ENCODE data around the gene MMP10.

Gene MMP10

DNA sequence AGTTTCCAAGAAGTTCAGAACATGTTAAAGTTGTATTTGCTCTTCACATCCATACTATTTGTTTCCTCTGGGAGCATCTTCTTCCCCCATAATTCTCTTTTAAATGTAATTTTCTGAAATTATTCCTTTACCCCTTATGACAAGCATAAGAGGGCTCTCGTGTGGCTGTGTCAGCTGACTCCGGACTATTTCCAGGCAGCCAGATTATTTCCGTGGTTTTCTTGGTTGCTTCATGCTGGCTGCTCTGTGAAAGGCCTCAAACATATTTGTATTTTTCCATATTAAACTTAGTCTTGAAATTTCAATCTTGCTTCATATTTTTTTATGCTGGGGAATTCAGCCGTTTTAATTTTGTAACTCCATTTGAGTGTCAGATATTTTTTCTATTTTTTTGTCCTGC, 20.3 kb upstream of the MMP10 start:
- Histone ChIP-seq H3K36me3 (ENCODE audit: insufficient read depth, low read length) (no peaks in the 10 kb centered on the region), H3K9me3 (ENCODE audit: insufficient read depth, low read depth, low read length) (no peaks in the 10 kb centered on the region), H3K4me1 (ENCODE audit: insufficient read depth, low read length) (no peaks in the 10 kb centered on the region), H3K27me3 (ENCODE audit: insufficient read depth, low read length) (no peaks in the 10 kb centered on the region), H3K9ac (ENCODE audit: low read depth, low read length) (no peak overlapping the region), H3K4me3 (ENCODE audit: low read length) (no peak overlapping the region), H3K27ac (ENCODE audit: low read depth, low read length) (no peak overlapping the region)
- WGBS: 92% methylated on average over 4 of the region's 4 CpGs

DNA sequence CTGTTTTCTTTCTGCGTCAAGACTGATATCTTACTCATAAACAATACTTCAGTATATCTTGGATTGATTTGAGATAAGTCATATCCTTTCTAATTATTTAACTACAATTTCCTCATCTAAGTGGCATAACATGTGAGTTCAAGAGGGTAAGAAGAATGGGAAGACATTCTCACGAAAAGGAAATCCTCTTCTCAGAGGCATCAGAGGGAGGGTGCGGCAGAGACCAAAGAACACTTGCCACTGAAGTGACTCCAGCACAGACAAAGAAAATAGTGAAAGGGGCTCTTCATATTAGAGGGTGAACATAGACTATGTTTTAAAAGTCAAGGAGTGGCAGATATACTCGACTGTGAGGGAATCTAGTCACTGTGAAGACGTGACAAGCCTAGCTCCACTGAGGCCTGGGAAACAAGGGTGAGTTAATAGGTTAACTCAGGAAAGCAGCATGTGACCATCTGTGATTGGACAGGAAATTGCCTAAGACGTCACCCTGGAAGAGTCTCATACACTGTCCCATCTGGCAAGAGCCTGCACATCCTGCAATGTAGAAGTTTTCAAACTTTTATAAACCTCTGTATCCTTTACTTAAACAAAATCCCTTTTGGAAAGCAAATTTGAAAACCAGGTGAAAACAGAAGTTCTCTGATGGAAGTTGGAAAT, 19.4 kb upstream of the MMP10 start:
- no peaks in the 10 kb centered on the region for H3K27me3 ChIP-seq (ENCODE audit: insufficient read depth, low read length)
- no peak overlapping the region for H3K9ac ChIP-seq (ENCODE audit: low read depth, low read length)
- WGBS: 91% methylated on average over 6 of the region's 6 CpGs
- no peaks in the 10 kb centered on the region for H3K4me1 ChIP-seq (ENCODE audit: insufficient read depth, low read length)
- no peak overlapping the region for H3K4me3 ChIP-seq (ENCODE audit: low read length)
- no peak overlapping the region for H3K27ac ChIP-seq (ENCODE audit: low read depth, low read length)
- H3K9me3 ChIP-seq (ENCODE audit: insufficient read depth, low read depth, low read length): no peaks in the 10 kb centered on the region
- H3K36me3 ChIP-seq (ENCODE audit: insufficient read depth, low read length): no peaks in the 10 kb centered on the region

DNA sequence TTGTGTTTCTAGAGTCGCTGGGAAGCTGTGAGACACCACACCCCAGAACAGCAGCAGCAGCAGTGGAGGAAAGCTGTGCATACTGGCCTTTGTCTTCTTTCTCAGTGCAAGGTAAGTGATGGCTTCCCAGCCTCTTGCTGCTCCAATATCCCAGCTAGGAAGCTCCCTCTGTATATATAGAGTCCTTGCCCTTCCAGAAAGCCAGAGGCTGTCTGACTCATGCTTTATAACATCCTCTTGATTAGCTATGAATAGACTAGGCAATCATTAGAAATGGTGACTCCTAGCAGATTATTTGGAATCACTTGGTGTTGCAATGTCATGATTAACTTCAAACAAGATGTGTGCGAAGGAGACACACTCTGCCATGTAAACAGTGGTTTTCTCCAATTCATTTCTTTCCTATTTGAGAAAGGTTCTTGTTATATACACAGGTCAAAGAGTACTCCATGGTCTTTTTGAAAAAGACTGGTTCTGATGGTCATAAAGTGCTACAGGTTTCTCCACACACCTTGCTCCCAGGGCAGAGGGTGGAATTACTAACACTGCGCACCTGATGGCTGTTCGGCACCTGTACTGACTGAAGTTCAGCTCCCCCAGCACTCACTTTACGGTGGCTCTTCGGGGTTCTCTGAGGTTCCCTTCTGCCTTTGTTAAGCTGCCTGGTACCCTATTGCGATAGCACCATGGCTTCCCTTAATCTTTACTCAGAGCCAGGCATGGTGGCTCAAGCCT, 17.8 kb upstream of the MMP10 start, which contains the start of gene MMP1:
Gene MMP1 (minus strand): TSS at position 149 of the 735 bp plus-strand sequence. CDS start 68 bp downstream, at position 81.
- Histone ChIP-seq H3K4me3 (ENCODE audit: low read length) (no peak within 1 kb of the TSS), H3K9ac (ENCODE audit: low read depth, low read length) (no peak within 1 kb of the TSS), H3K27me3 (ENCODE audit: insufficient read depth, low read length) (no peaks in the 10 kb centered on the region), H3K36me3 (ENCODE audit: insufficient read depth, low read length) (no peaks in the 10 kb centered on the region), H3K9me3 (ENCODE audit: insufficient read depth, low read depth, low read length) (no peaks in the 10 kb centered on the region), H3K27ac (ENCODE audit: low read depth, low read length) (no peak within 1 kb of the TSS), H3K4me1 (ENCODE audit: insufficient read depth, low read length) (no peaks in the 10 kb centered on the region)
- WGBS: 97% methylated on average over 7 of the region's 7 CpGs

DNA sequence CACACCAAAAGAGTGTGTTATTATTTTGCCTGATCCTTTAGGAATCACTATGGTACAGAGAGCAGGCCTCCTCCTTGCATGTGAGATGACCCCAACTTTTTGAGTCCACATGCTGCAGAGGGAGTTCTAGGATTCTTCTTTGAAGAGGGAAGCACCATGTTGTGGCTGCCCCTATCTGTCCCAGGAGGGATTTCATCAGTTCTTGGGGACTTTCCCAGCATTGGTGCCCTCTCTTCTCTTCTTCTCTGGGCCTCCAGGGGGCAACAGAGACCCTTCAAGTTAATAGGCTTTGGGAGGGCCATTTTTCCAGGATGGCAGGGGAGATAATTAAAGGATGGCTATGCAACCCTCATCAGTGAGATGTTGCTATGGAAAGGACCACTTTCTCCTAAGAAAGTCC, 14.0 kb upstream of the MMP10 start:
- H3K9me3 ChIP-seq (ENCODE audit: insufficient read depth, low read depth, low read length): no peaks in the 10 kb centered on the region
- no peak overlapping the region for H3K9ac ChIP-seq (ENCODE audit: low read depth, low read length)
- H3K36me3 ChIP-seq (ENCODE audit: insufficient read depth, low read length): no peaks in the 10 kb centered on the region
- H3K27me3 ChIP-seq (ENCODE audit: insufficient read depth, low read length): no peaks in the 10 kb centered on the region
- H3K27ac ChIP-seq (ENCODE audit: low read depth, low read length): no peak overlapping the region
- no peaks in the 10 kb centered on the region for H3K4me1 ChIP-seq (ENCODE audit: insufficient read depth, low read length)
- H3K4me3 ChIP-seq (ENCODE audit: low read length): no peak overlapping the region

DNA sequence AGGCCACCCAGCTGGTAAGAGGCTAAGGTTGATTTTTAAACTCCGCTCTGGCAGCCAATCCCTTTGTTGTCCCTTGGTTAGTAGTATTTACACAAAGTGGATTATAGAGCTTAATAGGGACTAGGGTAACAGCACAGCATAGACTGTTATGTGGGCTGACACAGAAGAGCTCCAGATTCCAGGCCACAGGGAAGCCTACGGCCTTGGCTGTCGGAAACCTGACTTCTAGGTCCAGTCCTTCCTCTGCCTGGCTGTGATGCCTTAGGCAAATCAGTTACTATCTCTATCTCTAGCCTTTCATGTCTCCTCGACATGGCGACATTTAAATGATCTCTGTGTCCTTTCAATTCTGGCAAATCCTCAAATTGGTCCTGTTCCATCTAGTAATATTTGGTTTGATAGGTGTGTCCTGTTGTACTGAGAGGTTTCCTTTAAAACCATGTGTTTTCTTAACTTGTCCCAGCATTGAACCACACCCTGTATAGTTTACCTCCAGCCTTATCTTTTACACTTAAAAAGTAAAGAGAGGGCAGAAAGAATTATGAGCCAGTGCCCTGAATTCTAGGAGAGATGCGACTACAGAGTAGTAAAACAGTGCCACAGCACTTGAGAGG, 13.4 kb upstream of the MMP10 start:
- WGBS: 93% methylated on average over 6 of the region's 6 CpGs
- H3K9me3 ChIP-seq (ENCODE audit: insufficient read depth, low read depth, low read length): no peaks in the 10 kb centered on the region
- H3K36me3 ChIP-seq (ENCODE audit: insufficient read depth, low read length): no peaks in the 10 kb centered on the region
- H3K27me3 ChIP-seq (ENCODE audit: insufficient read depth, low read length): no peaks in the 10 kb centered on the region
- no peak overlapping the region for H3K27ac ChIP-seq (ENCODE audit: low read depth, low read length)
- H3K4me1 ChIP-seq (ENCODE audit: insufficient read depth, low read length): no peaks in the 10 kb centered on the region
- H3K9ac ChIP-seq (ENCODE audit: low read depth, low read length): no peak overlapping the region
- H3K4me3 ChIP-seq (ENCODE audit: low read length): no peak overlapping the region

DNA sequence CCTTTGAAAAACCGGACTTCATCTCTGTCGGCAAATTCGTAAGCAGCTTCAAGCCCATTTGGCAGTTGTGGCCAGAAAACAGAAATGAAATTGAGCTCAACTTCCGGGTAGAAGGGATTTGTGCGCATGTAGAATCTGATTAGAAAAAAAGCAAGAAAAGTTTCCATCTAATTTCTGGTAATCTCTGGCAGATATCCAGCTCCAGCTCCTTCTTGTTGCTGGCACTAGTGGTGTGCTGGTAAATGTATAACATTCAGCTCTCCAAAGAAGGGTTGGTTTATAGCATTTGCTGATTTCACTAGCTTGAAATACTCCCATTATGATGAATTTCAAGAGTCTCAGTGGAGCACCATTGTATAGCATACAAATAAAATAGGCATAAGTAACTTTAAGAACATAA, 12.2 kb upstream of the MMP10 start:
- H3K4me1 ChIP-seq (ENCODE audit: insufficient read depth, low read length): no peaks in the 10 kb centered on the region
- no peak overlapping the region for H3K9ac ChIP-seq (ENCODE audit: low read depth, low read length)
- no peaks in the 10 kb centered on the region for H3K9me3 ChIP-seq (ENCODE audit: insufficient read depth, low read depth, low read length)
- WGBS: 94% methylated on average over 5 of the region's 5 CpGs
- H3K27me3 ChIP-seq (ENCODE audit: insufficient read depth, low read length): no peaks in the 10 kb centered on the region
- no peaks in the 10 kb centered on the region for H3K36me3 ChIP-seq (ENCODE audit: insufficient read depth, low read length)
- no peak overlapping the region for H3K27ac ChIP-seq (ENCODE audit: low read depth, low read length)
- no peak overlapping the region for H3K4me3 ChIP-seq (ENCODE audit: low read length)

DNA sequence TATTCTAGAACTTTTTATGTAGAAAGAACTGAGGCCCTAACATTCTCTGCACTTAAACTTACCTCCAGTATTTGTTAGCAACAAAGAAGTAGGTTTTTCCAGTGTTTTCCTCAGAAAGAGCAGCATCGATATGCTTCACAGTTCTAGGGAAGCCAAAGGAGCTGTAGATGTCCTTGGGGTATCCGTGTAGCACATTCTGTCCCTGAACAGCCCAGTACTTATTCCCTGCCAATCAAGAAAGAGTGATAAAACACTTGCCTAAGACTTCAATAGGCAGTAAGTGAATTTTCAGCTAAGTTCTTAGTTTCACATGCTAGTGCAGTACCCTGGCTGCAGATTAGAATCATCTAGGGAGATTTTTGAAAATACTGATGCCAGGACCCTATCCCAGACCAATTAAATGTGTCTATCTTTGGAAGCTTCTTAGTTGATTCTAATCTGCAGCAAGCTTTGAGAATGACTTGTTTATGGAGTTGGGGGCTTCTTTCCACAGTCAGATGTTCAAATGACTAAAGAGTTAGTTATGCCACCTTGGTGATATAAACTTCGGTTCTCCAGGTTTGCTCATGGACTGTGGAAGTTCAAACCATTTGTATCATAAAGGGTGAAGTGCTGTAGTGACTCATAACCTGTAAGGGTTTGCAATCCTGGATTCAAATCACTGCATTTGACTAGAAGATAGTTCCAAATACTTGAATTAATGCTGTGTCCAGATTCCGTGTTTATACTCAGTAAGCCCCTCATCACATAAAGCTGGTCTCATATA, 11.0 kb upstream of the MMP10 start:
- WGBS: 90% methylated on average over 4 of the region's 4 CpGs
- no peaks in the 10 kb centered on the region for H3K27me3 ChIP-seq (ENCODE audit: insufficient read depth, low read length)
- H3K4me3 ChIP-seq (ENCODE audit: low read length): no peak overlapping the region
- H3K9me3 ChIP-seq (ENCODE audit: insufficient read depth, low read depth, low read length): no peaks in the 10 kb centered on the region
- H3K27ac ChIP-seq (ENCODE audit: low read depth, low read length): no peak overlapping the region
- H3K4me1 ChIP-seq (ENCODE audit: insufficient read depth, low read length): no peaks in the 10 kb centered on the region
- no peak overlapping the region; the same call in 1 of the 2 replicates for H3K9ac ChIP-seq (ENCODE audit: low read depth, low read length)
- no peaks in the 10 kb centered on the region for H3K36me3 ChIP-seq (ENCODE audit: insufficient read depth, low read length)

DNA sequence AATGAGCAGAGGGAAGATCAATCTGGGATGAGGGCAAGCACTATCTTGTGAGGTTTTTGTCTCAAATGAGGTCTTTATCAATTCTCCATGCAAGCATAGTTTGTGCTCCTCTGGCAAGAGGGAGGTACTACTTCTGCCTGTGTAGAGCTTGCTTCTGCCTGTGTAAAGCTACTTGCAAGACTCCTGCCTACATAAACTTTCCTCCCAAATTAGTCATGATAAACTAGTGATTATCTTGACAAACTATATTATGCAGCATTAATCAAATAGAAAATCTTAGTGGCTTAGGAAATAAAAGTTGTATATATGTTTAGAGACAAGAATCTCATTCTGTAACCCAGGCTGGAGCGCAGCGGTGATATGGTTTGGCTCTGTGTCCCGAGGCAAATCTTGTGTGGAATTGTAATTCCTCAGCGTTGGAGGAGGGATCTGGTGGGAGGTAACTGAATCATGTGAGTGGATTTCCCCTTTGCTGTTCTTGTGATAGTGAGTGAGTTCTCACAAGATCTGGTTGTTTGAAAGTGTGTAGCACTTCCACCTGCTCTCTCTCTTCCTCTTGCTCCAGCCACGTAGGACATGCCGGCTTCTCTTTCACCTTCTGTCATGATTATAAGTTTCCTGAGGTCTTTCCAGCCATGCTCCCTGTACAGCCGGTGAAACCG, 8.0 kb upstream of the MMP10 start:
- H3K4me3 ChIP-seq (ENCODE audit: low read length): no peak overlapping the region
- H3K27me3 ChIP-seq (ENCODE audit: insufficient read depth, low read length): no peaks in the 10 kb centered on the region
- H3K9me3 ChIP-seq (ENCODE audit: insufficient read depth, low read depth, low read length): no peaks in the 10 kb centered on the region
- no peaks in the 10 kb centered on the region for H3K36me3 ChIP-seq (ENCODE audit: insufficient read depth, low read length)
- H3K9ac ChIP-seq (ENCODE audit: low read depth, low read length): no peak overlapping the region
- no peaks in the 10 kb centered on the region for H3K4me1 ChIP-seq (ENCODE audit: insufficient read depth, low read length)
- WGBS: 96% methylated on average over 8 of the region's 8 CpGs
- H3K27ac ChIP-seq (ENCODE audit: low read depth, low read length): no peak overlapping the region

DNA sequence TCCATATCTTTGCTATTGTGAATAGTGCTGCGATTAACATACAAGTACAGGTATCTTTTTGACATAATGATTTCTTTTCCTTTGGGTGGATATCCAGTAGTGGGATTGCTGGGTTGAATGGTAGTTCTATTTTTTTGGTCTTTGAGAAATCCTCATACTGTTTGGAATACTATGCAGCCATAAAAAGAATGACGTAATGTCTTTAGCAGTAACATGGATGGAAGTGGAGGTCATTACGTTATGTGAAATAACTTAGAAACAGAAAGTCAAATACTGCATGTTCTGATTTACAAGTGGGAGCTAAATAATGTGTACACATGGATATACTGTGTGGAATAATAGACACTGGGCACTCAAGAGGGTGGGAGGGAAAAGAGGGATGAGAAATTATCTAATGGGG, 4.0 kb upstream of the MMP10 start:
- Histone ChIP-seq H3K27ac (ENCODE audit: low read depth, low read length) (no peak overlapping the region), H3K9me3 (ENCODE audit: insufficient read depth, low read depth, low read length) (no peaks in the 10 kb centered on the region), H3K4me3 (ENCODE audit: low read length) (no peak overlapping the region), H3K36me3 (ENCODE audit: insufficient read depth, low read length) (no peaks in the 10 kb centered on the region), H3K27me3 (ENCODE audit: insufficient read depth, low read length) (no peaks in the 10 kb centered on the region), H3K9ac (ENCODE audit: low read depth, low read length) (no peak overlapping the region), H3K4me1 (ENCODE audit: insufficient read depth, low read length) (peaks cover 18% of the 10 kb centered on the region)
- 96% methylated on average over 3 of the region's 3 CpGs for WGBS

DNA sequence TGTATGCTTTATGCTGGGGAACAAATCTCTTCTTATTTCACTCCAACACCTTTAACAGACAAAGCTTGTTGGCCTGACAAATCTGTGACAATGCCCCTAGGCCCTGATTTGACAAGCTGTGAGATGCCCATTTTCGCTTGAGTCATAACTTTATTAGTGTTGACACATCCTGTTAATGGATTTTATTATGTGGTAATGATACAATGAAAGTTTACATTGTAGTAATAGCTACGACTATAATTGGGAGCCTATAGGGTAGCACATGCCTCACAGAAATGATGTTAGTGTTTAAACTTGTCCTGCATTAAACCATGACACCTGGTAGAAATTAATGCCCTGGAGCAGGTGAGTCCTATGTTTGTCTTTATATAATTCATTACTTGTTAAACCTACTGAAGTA, 3.3 kb upstream of the MMP10 start:
- H3K4me1 ChIP-seq (ENCODE audit: insufficient read depth, low read length): peaks cover 19% of the 10 kb centered on the region
- H3K36me3 ChIP-seq (ENCODE audit: insufficient read depth, low read length): no peaks in the 10 kb centered on the region
- 94% methylated on average over 2 of the region's 2 CpGs for WGBS
- H3K9me3 ChIP-seq (ENCODE audit: insufficient read depth, low read depth, low read length): no peaks in the 10 kb centered on the region
- no peak overlapping the region for H3K4me3 ChIP-seq (ENCODE audit: low read length)
- no peak overlapping the region for H3K9ac ChIP-seq (ENCODE audit: low read depth, low read length)
- H3K27me3 ChIP-seq (ENCODE audit: insufficient read depth, low read length): no peaks in the 10 kb centered on the region
- H3K27ac ChIP-seq (ENCODE audit: low read depth, low read length): no peak overlapping the region

DNA sequence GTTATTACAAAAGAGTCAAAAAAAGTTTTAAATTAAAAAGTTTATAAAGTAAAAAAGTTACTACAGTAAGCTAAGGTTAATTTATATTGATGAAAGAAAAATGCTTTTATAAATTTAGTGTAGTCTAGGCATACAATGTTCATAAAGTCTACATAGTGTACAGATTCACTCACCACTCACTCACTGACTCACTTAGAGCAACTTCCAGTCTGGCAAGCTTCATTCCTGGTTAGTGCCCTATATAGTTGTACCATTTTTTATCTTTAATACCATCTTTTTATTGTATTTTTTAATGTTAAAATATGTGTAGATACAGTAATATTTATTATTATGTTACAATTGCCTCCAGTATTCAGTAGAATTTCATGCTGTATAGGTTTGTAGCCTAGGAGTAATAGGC, 2.6 kb upstream of the MMP10 start:
- no peaks in the 10 kb centered on the region for H3K9me3 ChIP-seq (ENCODE audit: insufficient read depth, low read depth, low read length)
- H3K9ac ChIP-seq (ENCODE audit: low read depth, low read length): no peak overlapping the region
- H3K4me3 ChIP-seq (ENCODE audit: low read length): no peak overlapping the region
- H3K27me3 ChIP-seq (ENCODE audit: insufficient read depth, low read length): no peaks in the 10 kb centered on the region
- no peak overlapping the region for H3K27ac ChIP-seq (ENCODE audit: low read depth, low read length)
- no peaks in the 10 kb centered on the region for H3K36me3 ChIP-seq (ENCODE audit: insufficient read depth, low read length)
- H3K4me1 ChIP-seq (ENCODE audit: insufficient read depth, low read length): peaks cover 19% of the 10 kb centered on the region
